Upper lobe of right lung (tissue), 1 donor: ENCODE data around the gene ARFGAP2. TPM values are rescaled to one million over a fixed set of nuclear protein-coding genes. Genes with fewer than 3 reads are reported as not detected.

Source experiments
- ATAC-seq: fragments of 200-7000 bp; cut with Tn5 transposase; one replicate; pipeline ENCODE4 v1.9.1; 2020; ENCODE audit warnings: mild to moderate bottlenecking, moderate library complexity
- DNase-seq: peaks from one replicate; pipeline ENCODE4 v3.0.0-alpha.2; 2020
- H3K27ac ChIP-seq: fragments of 200-600 bp; one replicate; pipeline ENCODE4 v1.8.0; 2022
- H3K27me3 ChIP-seq: fragments of 200-600 bp; one replicate; pipeline ENCODE4 v1.8.0; 2022; ENCODE audit warnings: mild to moderate bottlenecking
- H3K36me3 ChIP-seq: fragments of 200-600 bp; one replicate; pipeline ENCODE4 v1.8.0; 2022
- H3K4me1 ChIP-seq: fragments of 200-600 bp; one replicate; pipeline ENCODE4 v1.8.0; 2022
- H3K4me3 ChIP-seq: fragments of 200-600 bp; one replicate; pipeline ENCODE4 v1.8.0; 2022; ENCODE audit warnings: mild to moderate bottlenecking
- H3K9me3 ChIP-seq: fragments of 200-600 bp; one replicate; pipeline ENCODE4 v1.8.0; 2022
- intact Hi-C: fragments of 100-400 bp; cut with DNase I; formaldehyde crosslinking; loops from one replicate; pipeline ENCODE4 v1.11.0; 2022
- total RNA-seq: library from RNA; stranded (reverse); fragmentation: NEBNext Ultra II Directional; extraction: Animal tissue kit (Norgen Biotek cat#: 25700); gene quantifications from one replicate; pipeline ENCODE4 v1.2.1, GENCODE V29; 2021
- TF ChIP-seq, protein P1 (sequence below): fragments of 200-600 bp; IDR thresholded peaks from one replicate; pipeline ENCODE4 v1.8.0; 2022; ENCODE audit warnings: antibody characterized with exemption
- donor health status: DM: no; HTN: yes; CAD: no; lungs with severe emphysema.

The ARFGAP2 gene
- total RNA-seq, 1 donor from 2014 or later: 92.9 TPM

DNA sequence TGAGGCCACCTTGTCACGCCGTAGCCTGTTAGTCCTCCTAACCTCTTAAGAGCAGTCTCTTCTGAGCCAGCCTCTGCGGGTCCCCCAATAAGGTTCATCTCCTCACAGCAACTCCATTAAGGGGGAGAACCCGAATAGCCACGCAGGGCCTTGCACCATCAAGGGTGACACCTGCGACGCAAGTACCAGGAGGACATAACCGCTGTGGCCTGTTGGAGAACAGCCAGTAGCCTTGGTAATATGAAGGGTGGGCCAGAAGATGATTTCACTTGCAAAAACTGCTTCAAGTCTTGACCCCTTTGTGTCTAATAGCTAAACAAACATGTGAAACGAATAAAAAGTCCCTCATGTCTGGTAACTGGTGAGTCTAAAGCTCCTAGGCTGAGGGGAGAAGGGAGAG lies 14.8 kb downstream of the ARFGAP2 start:
- Histone ChIP-seq H3K36me3 (peaks cover 34% of the 10 kb centered on the region), H3K9me3 (no peaks in the 10 kb centered on the region), H3K27me3 (no peaks in the 10 kb centered on the region), H3K4me1 (no peaks in the 10 kb centered on the region), H3K27ac (no peak overlapping the region), H3K4me3 (no peak overlapping the region)
- DNase-seq (no peak), ATAC-seq (no peak)
- TF ChIP-seq, protein P1, sequence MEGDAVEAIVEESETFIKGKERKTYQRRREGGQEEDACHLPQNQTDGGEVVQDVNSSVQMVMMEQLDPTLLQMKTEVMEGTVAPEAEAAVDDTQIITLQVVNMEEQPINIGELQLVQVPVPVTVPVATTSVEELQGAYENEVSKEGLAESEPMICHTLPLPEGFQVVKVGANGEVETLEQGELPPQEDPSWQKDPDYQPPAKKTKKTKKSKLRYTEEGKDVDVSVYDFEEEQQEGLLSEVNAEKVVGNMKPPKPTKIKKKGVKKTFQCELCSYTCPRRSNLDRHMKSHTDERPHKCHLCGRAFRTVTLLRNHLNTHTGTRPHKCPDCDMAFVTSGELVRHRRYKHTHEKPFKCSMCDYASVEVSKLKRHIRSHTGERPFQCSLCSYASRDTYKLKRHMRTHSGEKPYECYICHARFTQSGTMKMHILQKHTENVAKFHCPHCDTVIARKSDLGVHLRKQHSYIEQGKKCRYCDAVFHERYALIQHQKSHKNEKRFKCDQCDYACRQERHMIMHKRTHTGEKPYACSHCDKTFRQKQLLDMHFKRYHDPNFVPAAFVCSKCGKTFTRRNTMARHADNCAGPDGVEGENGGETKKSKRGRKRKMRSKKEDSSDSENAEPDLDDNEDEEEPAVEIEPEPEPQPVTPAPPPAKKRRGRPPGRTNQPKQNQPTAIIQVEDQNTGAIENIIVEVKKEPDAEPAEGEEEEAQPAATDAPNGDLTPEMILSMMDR: no peak
- intact Hi-C loops: no loop called here

DNA sequence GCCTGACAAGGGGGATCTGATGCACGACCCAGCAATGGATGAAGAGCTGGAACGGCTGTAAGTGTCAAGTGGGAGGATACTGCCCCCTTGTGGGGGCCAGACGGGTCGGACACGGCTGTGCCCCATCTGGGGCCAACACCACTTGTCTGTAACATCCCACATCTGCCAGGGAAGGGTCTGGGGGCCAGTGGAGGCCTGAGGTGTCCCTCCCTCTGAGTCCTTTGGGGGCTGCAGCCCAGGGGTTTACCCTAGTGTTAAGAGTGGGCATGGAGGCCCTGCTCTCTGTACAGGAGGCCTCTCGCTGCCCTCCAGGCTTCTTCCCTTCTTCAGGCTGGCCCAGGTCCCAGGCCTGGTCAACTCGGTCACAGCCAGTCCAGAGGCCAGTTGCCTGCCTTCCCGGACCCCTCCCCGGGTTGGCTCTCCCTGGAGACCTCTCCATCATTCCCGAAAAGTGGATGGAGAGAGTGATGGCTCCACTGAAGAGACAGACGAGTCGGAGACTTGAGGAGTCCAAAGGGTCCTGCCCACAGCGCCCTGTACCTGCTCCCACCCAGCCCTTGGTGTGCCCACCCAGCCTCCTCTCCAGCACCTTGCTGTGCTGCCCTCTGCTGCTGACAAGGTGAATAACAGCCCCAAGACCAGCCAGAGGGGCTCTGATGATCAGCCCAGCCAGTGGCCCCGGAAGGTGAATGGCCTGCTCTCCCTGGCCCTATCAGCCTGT lies 15.4 kb downstream of the ARFGAP2 start:
- no peaks in the 10 kb centered on the region for H3K4me1 ChIP-seq
- intact Hi-C loops: no loop called here
- peaks cover 28% of the 10 kb centered on the region for H3K36me3 ChIP-seq
- no peaks in the 10 kb centered on the region for H3K27me3 ChIP-seq
- no peaks in the 10 kb centered on the region for H3K9me3 ChIP-seq
- TF ChIP-seq, protein P1: peak; percentile 64
- no peak overlapping the region for H3K4me3 ChIP-seq
- no peak for DNase-seq
- no peak overlapping the region for H3K27ac ChIP-seq
- peak; percentile 82 for ATAC-seq

DNA sequence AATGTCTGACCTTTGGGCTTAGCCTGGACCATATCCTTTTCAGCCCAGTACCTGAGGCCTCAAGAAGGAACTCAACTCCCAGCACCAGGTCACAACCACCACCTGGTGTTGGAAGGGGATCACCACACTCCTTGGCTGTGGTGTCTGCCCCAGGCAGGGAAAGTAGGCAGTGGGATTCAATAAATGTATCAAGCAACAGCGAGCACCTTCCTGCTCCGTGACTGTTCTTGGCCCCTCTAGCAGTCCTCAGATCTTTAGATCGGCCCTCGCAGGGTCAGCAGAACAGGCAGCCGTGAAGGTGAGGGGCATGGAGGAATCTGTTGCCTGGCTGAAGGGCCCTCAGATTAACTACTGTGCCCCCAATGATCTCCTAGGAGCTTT lies 15.9 kb downstream of the ARFGAP2 start:
- intact Hi-C loops: no loop called here

DNA sequence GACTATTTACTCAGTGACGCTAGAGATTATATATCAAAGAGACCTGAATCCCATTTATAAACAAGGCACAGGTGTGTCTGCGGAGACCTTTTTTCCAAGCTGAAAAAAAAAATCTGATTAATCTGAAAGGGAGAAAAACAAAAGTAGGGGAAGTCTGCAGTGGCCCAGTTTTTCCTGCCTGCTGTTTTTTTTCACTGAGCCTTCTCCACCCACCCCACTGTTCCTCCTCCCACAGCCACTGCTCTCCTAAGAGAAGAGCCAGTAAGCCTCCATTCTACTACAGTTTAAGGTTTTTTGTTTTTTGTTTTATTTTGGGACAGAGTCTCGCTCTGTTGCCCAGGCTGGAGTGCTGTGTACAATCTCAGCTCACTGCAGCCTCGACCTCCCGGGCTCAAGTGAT lies 18.4 kb downstream of the ARFGAP2 start:
- peaks cover 9% of the 10 kb centered on the region for H3K4me1 ChIP-seq
- no peak for ATAC-seq
- intact Hi-C loops: no loop called here
- TF ChIP-seq, protein P1: no peak
- no peaks in the 10 kb centered on the region for H3K9me3 ChIP-seq
- H3K36me3 ChIP-seq: no peaks in the 10 kb centered on the region
- H3K27ac ChIP-seq: no peak overlapping the region
- no peak overlapping the region for H3K4me3 ChIP-seq
- H3K27me3 ChIP-seq: no peaks in the 10 kb centered on the region
- no peak for DNase-seq

More for the DNA sequence above, 15.9 kb downstream of the ARFGAP2 start:
- Histone ChIP-seq H3K4me1 (no peaks in the 10 kb centered on the region), H3K27ac (no peak overlapping the region), H3K4me3 (no peak overlapping the region), H3K9me3 (no peaks in the 10 kb centered on the region), H3K36me3 (peaks cover 23% of the 10 kb centered on the region), H3K27me3 (no peaks in the 10 kb centered on the region)
- ATAC-seq (no peak), DNase-seq (no peak)
- TF ChIP-seq, protein P1: no peak

DNA sequence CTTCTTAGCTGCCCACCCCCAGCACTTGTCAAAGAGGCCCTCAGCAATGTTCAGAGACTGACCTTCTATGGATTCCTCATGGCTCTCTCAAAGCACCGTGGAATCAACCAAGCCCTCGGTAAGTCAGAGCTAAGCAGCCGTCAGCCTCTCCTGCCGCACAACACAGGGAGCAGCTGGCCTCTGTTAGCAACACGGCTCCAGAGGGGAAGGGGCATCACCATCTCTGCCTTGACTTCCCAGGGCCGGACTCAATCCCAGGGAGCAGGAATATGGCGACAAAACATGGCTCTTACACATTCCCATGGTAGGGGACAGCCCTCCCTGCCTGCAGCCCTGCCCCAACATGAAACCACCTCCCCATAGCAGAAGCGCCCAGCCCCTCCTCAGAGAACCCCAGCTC lies 18.9 kb downstream of the ARFGAP2 start:
- Histone ChIP-seq H3K36me3 (no peaks in the 10 kb centered on the region), H3K27me3 (no peaks in the 10 kb centered on the region), H3K9me3 (no peaks in the 10 kb centered on the region), H3K4me3 (no peak overlapping the region), H3K4me1 (peaks cover 10% of the 10 kb centered on the region), H3K27ac (no peak overlapping the region)
- intact Hi-C loops: no loop called here
- TF ChIP-seq, protein P1: no peak
- no peak for DNase-seq
- no peak for ATAC-seq
